Kidney (tissue), 14 donors: ENCODE data around the gene DUT. TPM values are rescaled to one million over a fixed set of nuclear protein-coding genes. Genes with fewer than 3 reads are reported as not detected.

Experiments
- DNase-seq, 5 donors: peaks; one replicate each; pipeline ENCODE4 v3.0.0-alpha.2; 2013 to 2020
- FAIRE-seq: peaks from 2 replicates; lab custom pipeline; 2012; peaks lifted over from hg19 to GRCh38; lab: Jason Lieb, UNC
- H3K27ac ChIP-seq, 2 donors: one replicate each; pipeline ENCODE4 v1.7.0; 2013; ENCODE audit warnings: low read depth in 2 of 2, low read length in 2 of 2, inconsistent platforms in 1 of 2
- H3K27me3 ChIP-seq: one replicate; pipeline ENCODE4 v1.7.1; 2013; ENCODE audit warnings: low read length, inconsistent platforms; ENCODE audit not compliant: control insufficient read depth, insufficient read depth
- H3K36me3 ChIP-seq, 3 donors: one replicate each; pipeline versions ENCODE4 v1.7.0 to v1.7.1; 2013; ENCODE audit warnings: low read length in 3 of 3, control low read depth in 1 of 3, inconsistent platforms in 1 of 3; ENCODE audit not compliant: insufficient read depth in 3 of 3, control insufficient read depth in 2 of 3
- H3K4me1 ChIP-seq, 3 donors: one replicate each; pipeline versions ENCODE4 v1.7.0 to v1.7.1; 2013; ENCODE audit warnings: low read length in 3 of 3, inconsistent platforms in 1 of 3, low read depth in 1 of 3; ENCODE audit not compliant: control insufficient read depth in 2 of 3, insufficient read depth in 2 of 3
- H3K4me3 ChIP-seq, 3 donors: one replicate each; pipeline versions ENCODE4 v1.7.0 to v1.8.1; 2013; ENCODE audit warnings: low read length in 3 of 3, control low read depth in 1 of 3, inconsistent platforms in 1 of 3
- H3K9ac ChIP-seq, 3 donors: one replicate each; pipeline versions ENCODE4 v1.7.0 to v1.7.1; 2013; ENCODE audit warnings: low read length in 3 of 3, control low read depth in 1 of 3, inconsistent platforms in 1 of 3
- H3K9me3 ChIP-seq, 3 donors: one replicate each; pipeline versions ENCODE4 v1.7.0 to v1.7.1; 2013; ENCODE audit warnings: low read length in 3 of 3, control low read depth in 1 of 3, inconsistent platforms in 1 of 3; ENCODE audit not compliant: control insufficient read depth in 2 of 3, insufficient read depth in 1 of 3
- intact Hi-C: fragments of 100-400 bp; cut with DNase I; formaldehyde crosslinking; loops from one replicate; pipeline ENCODE4 v1.11.1; 2022
- polyA plus RNA-seq: library from polyadenylated mRNA; stranded (reverse); fragments of 350-450 nt; fragmentation: Illumina TruSeq; extraction: RNeasy Lipid Tissue Mini Kit (QIAGEN cat#74804); gene quantifications from one replicate; pipeline ENCODE4 v1.2.3, GENCODE V29; 2014; ENCODE audit warnings: low read depth, low replicate concordance; ENCODE audit not compliant: insufficient read depth
- total RNA-seq: library from RNA; stranded (reverse); fragmentation: NEBNext Ultra II Directional; extraction: Animal tissue kit (Norgen Biotek cat#: 25700); gene quantifications from one replicate; pipeline ENCODE4 v1.2.1, GENCODE V29; 2021
- TF ChIP-seq, protein P1 (sequence below): IDR thresholded peaks from 3 replicates; pipeline ENCODE4 v1.5.1; 2012; ENCODE audit warnings: mild to moderate bottlenecking, moderate library complexity, borderline replicate concordance; ENCODE audit not compliant: insufficient read depth; ENCODE audit errors: extremely low read depth
- donor health status: control.
- donor health status: control.
- donor health status: control.
- donor health status: control.
- donor health status: control.
- donor health status: DM: yes; HTN: yes; CAD: no.
- donor health status: Normal renal cell carcinoma (clear cell type).

The DUT gene
- total and polyA plus RNA-seq, 2 donors from 2014 or later, result 85.6 to 95.5 TPM

- DNase-seq, result no peak
- H3K36me3 ChIP-seq, result no peaks in the 10 kb centered on the region
- no peak overlapping the region for H3K9ac ChIP-seq
- TF ChIP-seq, protein P1, sequence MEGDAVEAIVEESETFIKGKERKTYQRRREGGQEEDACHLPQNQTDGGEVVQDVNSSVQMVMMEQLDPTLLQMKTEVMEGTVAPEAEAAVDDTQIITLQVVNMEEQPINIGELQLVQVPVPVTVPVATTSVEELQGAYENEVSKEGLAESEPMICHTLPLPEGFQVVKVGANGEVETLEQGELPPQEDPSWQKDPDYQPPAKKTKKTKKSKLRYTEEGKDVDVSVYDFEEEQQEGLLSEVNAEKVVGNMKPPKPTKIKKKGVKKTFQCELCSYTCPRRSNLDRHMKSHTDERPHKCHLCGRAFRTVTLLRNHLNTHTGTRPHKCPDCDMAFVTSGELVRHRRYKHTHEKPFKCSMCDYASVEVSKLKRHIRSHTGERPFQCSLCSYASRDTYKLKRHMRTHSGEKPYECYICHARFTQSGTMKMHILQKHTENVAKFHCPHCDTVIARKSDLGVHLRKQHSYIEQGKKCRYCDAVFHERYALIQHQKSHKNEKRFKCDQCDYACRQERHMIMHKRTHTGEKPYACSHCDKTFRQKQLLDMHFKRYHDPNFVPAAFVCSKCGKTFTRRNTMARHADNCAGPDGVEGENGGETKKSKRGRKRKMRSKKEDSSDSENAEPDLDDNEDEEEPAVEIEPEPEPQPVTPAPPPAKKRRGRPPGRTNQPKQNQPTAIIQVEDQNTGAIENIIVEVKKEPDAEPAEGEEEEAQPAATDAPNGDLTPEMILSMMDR, result no peak
- intact Hi-C loops, result no loop called here
- H3K9me3 ChIP-seq, result no peaks in the 10 kb centered on the region
- FAIRE-seq, result no peak
- no peak overlapping the region for H3K4me3 ChIP-seq
- H3K4me1 ChIP-seq, result peaks cover 0 to 2% (median 0%) of the 10 kb centered on the region in 3 donors
- H3K27me3 ChIP-seq, result no peaks in the 10 kb centered on the region
- no peak overlapping the region for H3K27ac ChIP-seq
These were observed 41.6 kb upstream of the DUT start for GRCh38 chr15:48289628-48290027.

GRCh38 chr15:48292458-48292857 is 38.8 kb upstream of the DUT start:
- Histone ChIP-seq H3K27me3 (no peaks in the 10 kb centered on the region), H3K9ac (no peak overlapping the region), H3K4me1 (no peaks in the 10 kb centered on the region), H3K9me3 (no peaks in the 10 kb centered on the region), H3K4me3 (no peak overlapping the region), H3K27ac (no peak overlapping the region), H3K36me3 (no peaks in the 10 kb centered on the region)
- TF ChIP-seq, protein P1, result no peak
- DNase-seq (no peak), FAIRE-seq (no peak)
- intact Hi-C loops, result no loop called here

DNA sequence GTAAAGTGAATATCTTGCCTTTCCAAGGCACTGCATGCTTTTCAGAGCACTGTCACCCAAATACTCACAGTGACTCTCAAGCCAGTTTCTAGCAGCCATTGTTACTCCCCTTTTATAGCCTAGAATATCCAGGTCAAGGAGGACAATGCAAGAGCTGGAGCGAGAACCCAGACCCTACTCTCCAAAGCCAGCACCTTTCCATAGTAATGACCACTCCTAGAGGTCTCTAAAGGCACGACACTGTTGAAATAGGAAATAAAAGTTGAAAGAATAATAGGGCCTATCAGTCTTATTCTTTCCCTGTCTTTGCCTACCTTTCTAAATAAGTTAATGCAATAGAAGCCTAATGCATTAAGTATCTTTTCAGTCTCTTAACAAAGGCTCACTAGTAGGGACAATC is 33.6 kb upstream of the DUT start:
- TF ChIP-seq, protein P1, result no peak
- FAIRE-seq (no peak), DNase-seq (no peak)
- H3K27me3 ChIP-seq, result no peaks in the 10 kb centered on the region
- no peak overlapping the region for H3K9ac ChIP-seq
- intact Hi-C loops, result no loop called here
- no peak overlapping the region for H3K4me3 ChIP-seq
- H3K9me3 ChIP-seq, result no peaks in the 10 kb centered on the region
- H3K4me1 ChIP-seq, result no peaks in the 10 kb centered on the region
- no peak overlapping the region for H3K27ac ChIP-seq
- no peaks in the 10 kb centered on the region for H3K36me3 ChIP-seq

- Histone ChIP-seq H3K9ac (no peak overlapping the region), H3K27ac (no peak overlapping the region), H3K9me3 (no peaks in the 10 kb centered on the region), H3K4me3 (no peak overlapping the region), H3K27me3 (no peaks in the 10 kb centered on the region), H3K4me1 (no peaks in the 10 kb centered on the region), H3K36me3 (no peaks in the 10 kb centered on the region)
- TF ChIP-seq, protein P1, result no peak
- intact Hi-C loops, result no loop called here
- DNase-seq (no peak), FAIRE-seq (no peak)
These were observed 32.3 kb upstream of the DUT start for GRCh38 chr15:48298914-48299313.
